Dedifferentiated amniotic fluid mesenchymal stem cell (primary cell): Measurements from ENCODE around the gene WNT3A.

Source experiments
- DNase-seq: peaks from one replicate; pipeline ENCODE4 v3.0.0-alpha.2; 2016; ENCODE audit errors: extremely low spot score

WNT3A gene

DNA sequence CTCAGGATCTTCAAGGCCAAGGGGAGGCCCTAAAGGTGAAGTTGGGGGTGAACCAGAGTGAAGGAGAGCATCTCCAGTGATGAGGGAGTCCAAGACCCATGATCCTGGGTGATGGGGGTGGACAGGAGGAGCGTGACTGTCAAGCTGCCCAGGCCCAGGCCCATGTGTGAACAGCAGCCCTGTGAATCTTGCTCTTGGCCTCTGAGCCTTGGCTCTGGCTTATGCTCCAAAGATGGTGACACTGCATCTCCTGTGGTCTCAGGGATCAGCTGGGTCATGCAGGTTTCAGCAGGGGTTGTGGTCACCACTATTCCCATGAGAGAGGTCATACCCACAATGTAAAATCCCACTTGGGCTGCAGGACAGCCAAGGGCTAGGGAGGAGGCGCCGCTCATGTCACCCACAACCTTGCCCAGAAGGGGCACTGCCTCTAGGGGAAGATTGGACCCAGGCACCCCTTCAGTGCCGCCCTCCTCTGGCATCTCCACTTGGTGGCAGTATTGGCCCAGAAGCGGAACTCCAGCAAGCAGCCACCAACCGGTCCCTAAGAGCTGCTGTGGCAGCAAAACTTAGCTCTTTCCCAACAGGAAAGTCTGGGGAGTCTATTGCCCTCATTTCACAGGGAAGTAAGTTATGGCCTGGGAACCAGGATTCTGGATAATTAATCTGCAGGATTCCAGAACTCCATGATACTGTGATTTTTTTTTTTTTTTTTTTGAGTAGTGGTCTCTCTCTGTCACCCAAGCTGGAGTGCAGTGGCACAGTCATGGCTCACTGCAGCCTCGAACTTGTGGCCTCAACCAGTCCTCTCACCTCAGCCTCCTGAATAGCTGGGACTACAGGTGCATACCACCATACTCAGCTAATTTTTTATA, 7.5 kb upstream of the WNT3A start:
- peak; percentile 70 for DNase-seq

- DNase-seq: no peak
Measured at GRCh38 chr1:228000416-228000815, 6.4 kb upstream of the WNT3A start.

- DNase-seq: no peak
Measured at GRCh38 chr1:228000836-228001563, 5.8 kb upstream of the WNT3A start.

GRCh38 chr1:228001738-228002535, 4.9 kb upstream of the WNT3A start:
- DNase-seq: no peak

DNA sequence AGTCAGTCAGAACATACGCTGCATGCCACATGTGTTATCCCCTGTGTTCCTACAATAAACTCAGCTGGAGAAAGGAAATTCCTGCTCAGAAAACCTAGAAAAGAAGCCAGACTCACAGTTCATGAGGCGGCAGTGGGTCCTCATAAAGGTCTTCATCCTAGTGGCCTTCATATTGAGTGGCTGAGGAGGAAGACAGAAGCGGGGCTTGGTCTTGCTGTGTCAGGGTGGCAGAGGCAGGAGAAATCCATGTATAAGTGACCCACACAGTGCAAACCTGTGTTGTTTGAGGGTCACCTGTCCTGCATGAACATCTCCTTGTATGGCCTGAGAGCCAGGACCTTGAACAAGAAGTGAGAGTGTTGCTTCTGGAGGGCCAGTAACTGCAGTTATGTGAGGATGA, 4.0 kb upstream of the WNT3A start:
- DNase-seq: no peak

DNA sequence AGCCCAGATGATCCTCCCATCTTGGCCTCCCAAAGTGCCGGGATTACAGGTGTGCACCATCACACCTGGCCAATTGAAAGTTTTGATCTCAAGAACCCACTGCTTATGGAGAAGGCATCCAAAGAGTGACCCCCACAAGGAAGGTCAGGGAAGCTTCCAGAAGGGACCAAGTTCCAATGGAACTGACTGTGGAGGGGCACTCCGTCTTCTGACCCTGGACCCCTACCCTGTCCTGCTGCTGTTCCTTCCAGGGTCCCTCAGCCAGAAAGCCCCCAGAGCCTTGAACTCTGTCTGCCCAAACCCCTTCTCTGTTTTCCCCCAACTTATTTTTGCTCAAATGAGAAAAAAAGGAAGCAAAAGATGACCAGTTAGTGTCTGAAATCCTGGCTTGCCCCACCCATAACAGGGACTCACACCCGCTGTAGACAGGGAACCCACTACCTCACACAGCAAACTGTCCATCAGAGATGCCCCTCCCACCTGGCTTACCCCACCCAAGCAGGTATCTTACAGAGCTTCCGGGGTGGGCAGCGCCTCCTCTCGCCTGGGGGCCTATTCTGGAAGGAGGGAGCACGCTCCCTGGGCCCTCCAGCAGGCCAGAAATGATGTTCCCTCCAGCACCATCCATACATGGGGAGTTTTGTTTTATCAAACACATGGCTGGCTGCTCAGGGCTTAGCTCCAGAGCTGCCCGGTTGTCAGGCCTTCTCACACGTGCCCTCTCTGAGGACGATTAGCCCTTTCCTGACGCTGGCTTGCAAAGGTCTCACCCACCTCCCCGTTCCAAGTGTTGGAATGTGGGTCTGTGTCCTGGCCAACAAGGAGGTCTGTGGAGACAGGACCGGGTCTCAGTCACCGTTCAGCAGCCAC, 3.1 kb upstream of the WNT3A start:
- no peak for DNase-seq

DNA sequence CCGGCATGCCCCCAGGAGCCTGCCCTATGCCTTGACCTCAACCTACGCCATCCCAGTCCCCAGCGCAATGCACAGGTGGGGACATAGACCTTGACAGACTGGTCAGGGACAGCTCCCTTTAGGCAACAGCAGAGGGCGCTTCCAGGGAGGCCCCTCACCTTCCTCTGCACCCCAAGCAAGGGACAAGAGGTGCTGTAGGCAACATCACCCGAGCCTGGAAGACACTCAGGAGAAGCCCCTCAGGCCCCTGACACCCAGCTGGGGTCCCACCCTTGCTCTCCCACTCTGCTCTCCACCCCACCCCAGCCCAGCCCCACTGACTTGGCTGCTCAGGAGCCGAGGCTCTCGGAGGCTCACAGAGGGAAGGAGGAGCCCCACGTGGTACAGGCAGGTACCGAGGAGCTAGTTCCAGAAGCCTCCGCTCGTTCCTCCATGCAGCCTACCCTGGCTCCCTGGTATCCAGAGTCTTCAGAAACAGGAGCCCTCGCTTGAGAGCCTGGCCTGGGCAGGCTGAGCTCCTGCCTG, 2.4 kb upstream of the WNT3A start:
- DNase-seq: no peak

DNA sequence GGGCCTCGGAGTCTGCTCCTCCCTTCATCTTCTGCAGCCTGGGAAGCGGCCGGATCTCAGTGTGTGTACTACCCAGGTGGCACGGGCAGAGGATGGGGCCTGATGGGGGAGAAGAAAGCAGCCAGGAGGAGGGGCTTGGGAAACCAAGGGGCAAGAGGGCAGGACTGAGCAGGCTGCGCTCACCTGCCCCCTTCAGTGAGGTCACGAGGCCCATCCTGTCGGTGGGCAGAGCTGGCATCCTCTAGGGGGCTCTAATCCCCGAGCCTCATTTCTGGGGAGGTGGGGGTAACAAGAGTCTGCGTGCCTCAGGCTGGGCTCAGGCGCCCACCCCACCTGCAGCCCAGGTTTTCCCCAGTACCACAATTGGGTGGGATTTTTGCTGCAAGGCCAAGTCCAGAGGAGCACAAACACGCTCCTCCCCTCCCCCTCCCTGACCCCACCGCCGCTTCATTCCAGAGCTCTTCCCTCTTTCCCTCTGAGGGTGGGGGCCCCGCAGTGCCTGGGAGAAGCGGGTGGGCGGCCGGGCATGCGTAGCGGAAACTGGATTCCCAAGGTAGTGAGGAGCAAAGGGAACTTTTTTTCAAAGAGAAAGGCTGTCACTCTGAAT, 1.8 kb upstream of the WNT3A start:
- no peak for DNase-seq

GRCh38 chr1:228005511-228006033, 1.2 kb upstream of the WNT3A start:
- DNase-seq: no peak

DNA sequence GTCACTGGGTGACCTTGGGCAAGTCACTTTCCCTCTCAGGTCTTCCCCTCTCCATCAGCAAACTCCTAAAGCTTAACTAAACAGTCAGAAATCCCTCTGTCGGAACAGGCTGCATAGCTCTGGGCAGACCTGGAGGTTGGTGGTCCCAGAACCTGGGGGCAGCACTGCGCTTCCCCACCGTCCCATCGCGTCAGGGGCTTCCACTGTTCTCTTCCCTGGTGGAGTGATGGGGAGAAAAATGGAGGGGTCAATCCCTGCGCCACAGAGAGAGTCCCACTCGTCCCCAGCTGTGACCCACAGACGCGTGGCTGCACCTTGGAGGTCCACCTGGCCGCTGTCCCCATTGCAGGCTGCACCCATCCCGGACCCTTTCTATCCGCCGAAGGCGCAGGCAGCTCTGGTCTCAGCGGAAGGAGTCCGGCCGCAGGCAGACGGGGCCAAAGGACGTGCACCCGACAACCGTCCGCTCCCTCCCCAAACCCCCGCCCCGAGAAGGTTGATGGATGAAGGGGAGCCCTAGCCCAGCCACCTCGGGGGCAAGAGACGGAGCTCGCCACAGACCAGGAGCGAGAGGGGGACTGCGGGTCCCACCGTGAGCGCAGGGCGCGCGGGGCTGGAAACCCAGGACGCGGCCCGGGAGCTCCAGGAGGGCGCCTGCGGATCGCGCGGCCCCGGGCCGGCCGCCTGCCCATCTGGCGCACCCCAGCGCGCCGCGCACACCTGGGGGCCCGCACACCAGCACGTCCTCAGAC, 588 bp upstream of the WNT3A start:
- DNase-seq: no peak

- DNase-seq: no peak
Measured at GRCh38 chr1:228007049-228007800, 427 bp downstream of the WNT3A start.

- DNase-seq: no peak
Measured at GRCh38 chr1:228007801-228008341, 1.1 kb downstream of the WNT3A start.

- DNase-seq: no peak
Measured at GRCh38 chr1:228008391-228009115, 1.8 kb downstream of the WNT3A start.

DNA sequence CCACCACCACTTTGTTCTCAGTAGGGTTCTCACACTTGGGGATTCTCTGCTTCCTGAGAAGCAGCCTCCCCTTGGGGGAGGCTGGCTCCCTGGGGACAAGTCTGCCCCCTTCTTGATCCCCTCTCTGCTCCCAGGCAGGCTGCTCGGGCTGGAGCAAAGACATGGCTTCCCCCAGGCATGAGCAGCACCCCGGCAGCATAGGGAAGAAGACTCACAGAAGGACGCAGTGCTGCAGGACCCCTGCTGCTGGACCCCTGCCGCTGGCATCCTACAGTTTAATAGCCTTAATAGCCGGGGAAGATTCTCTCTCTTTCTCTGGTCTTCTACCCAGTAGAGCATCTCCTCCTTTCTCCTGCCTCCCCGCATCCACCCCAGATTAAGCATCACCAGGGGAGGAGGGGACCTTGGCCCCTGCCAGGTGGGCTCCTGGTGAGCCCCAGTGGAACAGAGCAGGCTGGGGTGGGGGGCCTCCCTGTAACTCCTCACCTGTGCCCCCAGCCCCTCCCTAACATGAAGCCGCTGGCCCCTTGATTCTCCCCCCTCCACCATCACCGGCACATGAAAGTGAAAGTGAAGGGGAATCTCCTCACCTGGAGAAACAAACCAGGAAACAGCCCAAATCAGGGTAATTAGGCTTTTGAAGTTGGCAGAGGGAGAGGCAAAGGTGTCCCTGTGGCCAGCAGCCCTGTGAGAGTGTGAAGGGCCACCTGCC, 2.5 kb downstream of the WNT3A start:
- DNase-seq: no peak

GRCh38 chr1:228009828-228010775, 3.3 kb downstream of the WNT3A start:
- no peak for DNase-seq

- DNase-seq: no peak
Measured at GRCh38 chr1:228010921-228011320, 4.1 kb downstream of the WNT3A start.
